NCI-H524 (cell line): ENCODE results near the gene CHN2.

Experiments used
- DNase-seq, 2 experiments: peaks; one replicate each; lab custom pipeline; 2025; lab: John Stamatoyannopoulos, UW

The CHN2 gene

GRCh38 chr7:29228289-29229011 lies 33.9 kb downstream of the CHN2 start:
- DNase-seq: peak; percentile 52 to 70

- peak; percentile 47 to 70 for DNase-seq
Measured at GRCh38 chr7:29229066-29229465, 34.5 kb downstream of the CHN2 start.

DNA sequence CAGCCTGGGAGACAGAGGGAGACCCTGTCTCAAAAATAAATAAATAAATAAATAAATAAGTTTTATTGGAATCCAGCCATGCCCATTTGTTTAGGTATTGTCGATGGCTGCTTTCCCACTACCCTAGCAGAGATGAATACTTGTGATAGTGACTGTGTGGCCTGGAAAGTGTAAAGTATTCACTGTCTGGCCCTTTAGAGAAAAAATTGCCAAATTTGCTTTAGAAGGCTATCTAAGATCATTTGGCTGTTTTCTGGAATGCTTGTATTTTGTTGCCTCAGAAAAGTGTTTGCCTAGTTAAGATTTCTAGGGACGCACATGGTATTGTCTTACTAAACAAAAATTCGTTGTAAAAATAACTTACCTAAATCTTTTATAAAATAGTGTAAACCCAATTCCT lies 35.4 kb downstream of the CHN2 start:
- no peak for DNase-seq

- no peak for DNase-seq
Measured at GRCh38 chr7:29230871-29231345, 36.3 kb downstream of the CHN2 start.

DNA sequence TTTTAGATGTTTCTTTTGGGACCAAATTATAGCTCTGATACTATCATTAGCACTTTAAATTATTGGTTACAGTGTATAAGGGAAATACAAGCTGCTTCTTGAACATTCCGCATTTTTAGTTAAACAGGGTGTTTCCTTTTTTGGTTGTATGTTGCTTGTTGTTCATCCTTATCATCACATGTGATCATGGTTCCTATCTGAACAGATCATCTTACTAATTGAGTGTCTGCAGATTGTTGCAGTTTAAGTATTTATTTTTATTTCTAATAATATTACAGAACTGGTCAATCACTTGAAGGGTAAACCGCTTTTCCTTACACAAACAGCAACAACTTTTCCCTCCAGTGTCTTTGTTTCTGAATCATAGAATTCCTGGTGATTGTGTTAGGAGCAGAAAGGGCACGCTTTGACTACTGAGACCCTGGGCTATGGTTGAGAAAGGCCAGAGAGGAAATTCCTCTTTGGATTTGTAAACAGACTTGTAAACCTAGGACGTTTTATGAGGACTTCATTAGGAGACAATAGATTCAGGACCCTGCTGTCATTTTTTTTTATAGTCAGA lies 37.2 kb downstream of the CHN2 start:
- no peak for DNase-seq

DNA sequence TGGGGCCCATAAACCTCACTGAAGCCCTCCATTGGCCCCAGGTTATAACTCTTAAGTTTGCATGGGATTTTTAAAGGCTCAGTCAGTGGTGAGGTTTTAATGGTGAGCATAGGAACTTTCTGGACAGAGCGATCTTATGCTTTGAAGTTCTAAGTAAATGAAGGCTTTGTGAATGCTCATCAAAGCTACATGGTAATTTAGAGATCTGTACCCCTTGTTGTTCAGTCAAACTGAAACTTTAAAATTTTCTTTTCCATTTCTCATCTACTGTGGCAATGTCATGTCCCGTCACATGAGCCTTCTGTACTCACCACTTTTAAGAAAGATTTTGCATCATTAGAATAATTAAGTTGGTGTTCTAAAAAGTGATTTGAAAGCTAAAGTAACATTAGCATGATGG lies 39.9 kb downstream of the CHN2 start:
- DNase-seq: no peak

- no peak for DNase-seq
Measured at GRCh38 chr7:29236071-29236580, 41.6 kb downstream of the CHN2 start.

DNA sequence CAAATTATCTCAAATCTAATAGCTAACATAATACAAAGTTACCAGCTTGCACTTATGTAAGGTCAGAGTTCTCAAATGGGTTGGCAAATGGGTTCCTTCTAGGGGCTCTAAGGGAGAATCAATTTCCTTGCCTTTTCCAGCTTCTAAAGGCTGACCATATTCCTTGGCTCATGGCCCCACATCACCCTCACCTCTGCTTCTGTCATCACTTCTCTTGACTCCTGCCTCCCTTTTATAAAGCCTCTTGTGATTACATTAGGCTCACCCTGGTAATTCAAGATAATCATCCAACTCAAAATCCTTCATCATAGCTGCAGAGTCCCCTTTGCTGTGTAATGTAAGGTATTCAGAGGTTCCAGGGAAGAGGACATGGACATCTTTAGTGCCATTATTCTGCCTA lies 42.1 kb downstream of the CHN2 start:
- no peak for DNase-seq

GRCh38 chr7:29237489-29237888 lies 42.9 kb downstream of the CHN2 start:
- DNase-seq: no peak

- DNase-seq: no peak
Measured at GRCh38 chr7:29239638-29240037, 45.1 kb downstream of the CHN2 start.

GRCh38 chr7:29242265-29242664 lies 47.7 kb downstream of the CHN2 start:
- DNase-seq: no peak

DNA sequence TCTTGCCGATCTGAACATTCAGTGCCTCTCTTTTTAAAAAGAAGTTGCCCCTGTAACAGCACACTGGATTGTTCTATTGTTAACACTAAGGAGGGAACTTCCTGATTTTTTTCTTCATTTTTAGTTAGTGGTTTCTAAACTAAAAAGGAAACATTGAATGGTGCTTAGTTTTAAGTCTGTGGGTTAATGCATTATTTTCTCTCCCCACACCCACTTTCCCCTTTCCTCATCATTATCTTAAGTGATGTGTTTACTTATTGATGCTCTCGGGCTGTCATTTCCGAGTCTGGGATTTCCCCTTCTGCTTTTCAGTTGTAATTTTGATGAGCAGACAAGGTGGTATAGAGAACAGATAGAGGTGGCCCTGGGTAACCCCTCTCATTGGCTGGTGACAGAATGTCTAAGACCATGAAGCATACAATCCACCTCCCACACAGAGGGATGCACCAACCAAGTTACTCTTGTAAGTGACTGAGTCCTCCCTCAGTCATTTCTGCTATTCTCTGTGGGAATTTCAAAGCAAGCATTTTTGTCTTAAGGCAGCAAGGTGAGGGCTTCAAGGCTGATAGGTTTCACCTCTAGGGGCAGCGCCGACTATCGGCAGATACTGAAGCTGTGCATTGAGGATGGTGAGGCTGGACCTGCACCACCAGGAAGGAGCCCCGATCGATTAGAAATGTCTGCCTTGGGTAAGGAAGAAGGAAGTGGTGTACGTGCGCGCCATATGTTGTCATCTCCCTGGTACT lies 49.5 kb downstream of the CHN2 start:
- DNase-seq: no peak

GRCh38 chr7:29247224-29247962 lies 52.8 kb downstream of the CHN2 start:
- no peak for DNase-seq

DNA sequence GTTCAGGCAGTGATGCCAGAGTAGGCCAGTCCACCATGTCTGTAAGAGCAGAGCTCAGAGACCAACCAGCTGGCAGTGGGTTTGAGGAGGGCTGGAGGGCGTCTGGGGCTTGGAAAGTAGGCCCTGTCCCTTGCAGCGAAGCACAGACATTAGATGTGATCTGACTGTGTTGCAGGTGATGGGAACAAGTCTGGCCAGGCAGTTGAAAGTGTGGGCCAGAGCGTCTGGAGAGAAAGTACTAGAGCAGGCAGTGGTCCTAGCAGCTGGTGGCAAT lies 53.3 kb downstream of the CHN2 start:
- DNase-seq: no peak

DNA sequence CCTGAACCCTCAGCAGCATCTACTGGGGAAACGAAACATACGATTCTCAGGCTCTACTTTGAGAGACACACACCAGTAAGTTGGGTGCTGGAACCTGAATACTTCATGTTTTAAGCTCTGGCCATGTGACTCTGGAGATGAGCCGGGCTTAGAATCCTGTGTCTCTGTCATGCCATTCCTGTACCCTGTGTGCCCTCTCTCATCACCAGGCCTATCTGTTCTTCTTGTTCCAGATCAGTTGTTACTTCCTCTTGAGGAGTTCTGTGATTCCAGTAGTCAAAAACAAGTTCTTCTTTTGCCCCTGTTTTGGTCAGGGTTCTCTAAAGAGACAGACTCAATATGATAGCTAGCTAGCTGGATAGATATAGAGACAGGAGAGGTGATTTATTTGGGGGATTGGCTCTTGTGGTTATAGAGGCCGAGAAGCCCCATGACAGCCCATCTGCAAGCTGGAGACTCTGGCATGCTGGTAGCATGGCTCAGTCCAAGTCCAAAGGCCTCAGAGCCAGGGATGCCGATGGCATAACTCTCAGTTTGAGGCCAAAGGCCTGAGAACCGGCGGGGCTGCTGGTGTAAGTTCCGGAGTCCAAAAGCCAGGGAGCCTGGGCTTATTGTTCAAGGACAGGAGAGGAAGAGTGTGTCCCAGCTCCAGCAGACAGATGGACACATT lies 54.3 kb downstream of the CHN2 start:
- no peak for DNase-seq

DNA sequence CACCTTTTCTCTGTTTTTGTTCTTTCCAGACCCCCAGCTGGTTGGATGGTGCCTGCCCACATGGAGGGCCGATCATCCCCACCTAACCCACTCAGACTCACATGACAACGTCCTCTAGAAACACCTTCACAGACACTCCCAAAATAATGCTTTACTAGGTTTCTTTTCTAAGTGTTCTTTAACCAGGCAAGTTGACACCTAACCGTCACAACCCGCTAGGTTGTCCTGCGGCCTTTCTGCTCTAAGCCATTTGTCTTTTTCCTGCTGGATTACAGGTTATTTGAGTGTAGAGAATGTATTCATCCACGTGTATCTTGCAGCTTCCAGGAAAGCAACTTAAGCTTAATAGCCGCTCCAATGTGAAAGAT lies 54.8 kb downstream of the CHN2 start:
- no peak for DNase-seq

DNA sequence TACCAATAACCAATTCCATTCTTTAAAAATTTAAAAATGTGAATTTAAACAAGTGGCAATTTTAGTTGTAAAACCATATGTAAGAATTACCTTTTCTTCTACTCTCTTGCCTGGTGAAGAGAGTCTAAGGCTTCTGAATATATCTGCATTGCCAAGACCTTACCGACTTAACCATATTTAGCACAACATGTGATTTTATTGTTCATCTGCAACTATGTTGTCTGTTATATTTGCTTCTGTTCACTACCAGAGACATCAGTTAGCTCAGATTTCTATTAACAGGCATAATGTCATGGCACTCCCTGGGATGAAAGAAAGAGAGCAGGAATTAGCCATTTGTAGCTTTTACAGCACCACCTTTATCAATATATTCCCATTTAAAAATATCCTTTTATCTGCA lies 55.3 kb downstream of the CHN2 start:
- no peak for DNase-seq

- DNase-seq: no peak
Measured at GRCh38 chr7:29253225-29253624, 58.6 kb downstream of the CHN2 start.

GRCh38 chr7:29254591-29254990 lies 60.0 kb downstream of the CHN2 start:
- no peak for DNase-seq

GRCh38 chr7:29255199-29255878 lies 60.8 kb downstream of the CHN2 start:
- DNase-seq: no peak

GRCh38 chr7:29255906-29256692 lies 61.5 kb downstream of the CHN2 start:
- no peak for DNase-seq
